Fibroblast of skin of right biceps (primary cell): ENCODE data around the gene USH2A.
A peak's percentile ranks its signal among the peaks of the same experiment; 100 is the strongest.

Source experiments
- DNase-seq: peaks from one replicate; pipeline ENCODE4 v3.0.0-alpha.2; 2013

USH2A gene

GRCh38 chr1:216114180-216114579 lies 309.1 kb downstream of the USH2A start:
- DNase-seq = no peak

- DNase-seq = peak; percentile 41
Observed at GRCh38 chr1:216113181-216113580, 310.1 kb downstream of the USH2A start.

DNA sequence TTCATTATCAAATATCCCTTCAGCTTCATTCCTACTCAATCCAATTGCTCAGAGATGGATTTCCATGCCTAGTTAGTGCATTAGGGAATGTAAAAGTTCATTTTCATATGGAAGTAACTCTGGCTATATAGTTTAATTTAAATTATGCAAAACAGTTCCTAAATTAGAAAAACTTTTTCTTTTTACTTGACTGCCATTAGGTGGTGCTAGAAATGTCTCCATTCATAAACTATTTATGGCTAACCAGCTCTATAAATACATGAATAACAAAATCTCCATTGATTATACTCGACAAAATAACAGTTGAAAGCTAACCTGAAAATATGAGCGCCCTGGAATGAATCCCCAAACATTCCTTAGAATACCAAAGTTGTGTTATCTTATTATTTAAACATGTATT lies 311.4 kb downstream of the USH2A start:
- peak; percentile 2 for DNase-seq

DNA sequence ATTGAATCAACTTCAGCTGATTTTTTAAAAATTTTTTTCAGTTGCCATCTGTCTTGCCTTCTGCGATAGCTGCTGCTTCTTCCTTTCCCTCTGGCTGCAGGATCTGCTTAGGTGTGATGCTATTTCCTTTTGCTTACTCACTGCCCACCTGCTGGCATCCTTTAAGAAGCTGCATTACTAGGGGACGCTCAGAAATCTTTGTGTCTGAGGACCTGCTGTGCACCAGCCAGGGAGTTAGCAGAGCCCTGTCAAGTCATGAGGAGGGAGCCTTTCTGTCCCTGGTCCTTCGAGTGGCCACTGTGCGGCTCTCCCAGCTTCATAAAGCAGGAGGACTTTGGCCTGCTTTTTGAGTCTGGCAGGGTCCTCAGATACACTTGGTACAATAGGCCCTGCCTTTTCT lies 327.8 kb downstream of the USH2A start:
- no peak for DNase-seq

GRCh38 chr1:216090556-216090955 lies 332.7 kb downstream of the USH2A start:
- no peak for DNase-seq

GRCh38 chr1:216086678-216087077 lies 336.6 kb downstream of the USH2A start:
- no peak for DNase-seq

DNA sequence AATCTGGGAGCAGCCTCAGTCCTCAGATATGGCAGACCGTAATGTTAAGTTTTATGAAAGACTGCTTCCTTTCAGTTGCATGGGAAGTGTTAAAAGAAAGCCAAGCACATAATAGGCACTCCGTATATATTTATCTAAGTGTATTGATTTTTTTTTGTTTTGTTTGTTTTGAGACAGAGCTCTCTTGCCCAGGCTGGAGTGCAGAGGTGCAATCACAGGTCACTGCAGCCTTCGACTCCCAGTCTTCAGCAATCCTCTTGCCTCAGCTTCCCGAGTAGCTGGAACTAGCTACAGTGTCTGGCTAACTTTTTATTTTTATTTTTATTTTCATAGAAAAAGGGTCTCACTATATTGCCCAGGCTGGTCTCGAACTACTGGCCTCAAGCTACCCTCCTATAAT lies 341.8 kb downstream of the USH2A start:
- no peak for DNase-seq

- DNase-seq = no peak
Observed at GRCh38 chr1:216076751-216077150, 346.5 kb downstream of the USH2A start.

- DNase-seq = peak; percentile 67
Observed at GRCh38 chr1:216075339-216075738, 347.9 kb downstream of the USH2A start.

GRCh38 chr1:216073793-216074595 lies 349.3 kb downstream of the USH2A start:
- DNase-seq = no peak

DNA sequence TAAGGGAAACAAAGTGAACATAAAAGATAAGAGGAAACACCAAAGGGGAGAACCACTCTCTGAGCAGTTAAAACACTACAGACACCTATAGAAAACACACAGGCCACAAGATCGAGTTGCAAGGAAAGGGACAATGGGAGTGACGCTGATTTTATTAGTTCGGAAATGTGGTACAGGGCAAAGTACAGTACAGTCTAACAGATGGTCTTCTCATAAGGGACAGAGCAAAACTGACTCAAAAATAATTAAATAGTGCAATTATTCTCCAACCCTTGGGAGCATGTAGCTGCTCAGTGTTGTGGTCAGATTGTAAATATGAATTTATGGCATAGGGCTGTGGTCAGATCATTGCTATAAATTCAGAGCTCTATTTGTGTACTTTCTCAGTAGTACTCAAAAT lies 352.0 kb downstream of the USH2A start:
- DNase-seq = no peak

DNA sequence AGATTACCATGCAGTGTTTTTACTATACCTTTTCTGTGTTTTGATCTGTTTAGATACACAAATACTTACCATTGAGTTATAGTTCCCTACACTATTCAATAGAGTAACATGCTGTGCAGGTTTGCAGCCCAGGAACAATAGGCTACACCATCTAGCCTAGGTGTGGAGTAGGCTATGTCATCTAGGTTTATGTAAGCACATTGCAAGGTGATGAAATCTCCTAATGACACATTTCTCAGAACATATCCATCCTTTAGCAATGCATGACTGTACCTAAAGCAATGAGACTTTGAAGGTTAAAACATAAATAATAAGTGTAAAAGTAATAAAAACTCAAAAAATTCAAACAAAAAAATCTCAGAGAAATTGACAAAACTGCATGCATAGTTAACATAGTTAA lies 358.6 kb downstream of the USH2A start:
- DNase-seq = peak; percentile 15

GRCh38 chr1:216057947-216058346 lies 365.3 kb downstream of the USH2A start:
- DNase-seq = no peak

- DNase-seq = no peak
Observed at GRCh38 chr1:216057063-216057462, 366.2 kb downstream of the USH2A start.

GRCh38 chr1:216055004-216055403 lies 368.2 kb downstream of the USH2A start:
- DNase-seq = no peak

GRCh38 chr1:216054600-216054999 lies 368.6 kb downstream of the USH2A start:
- no peak for DNase-seq

DNA sequence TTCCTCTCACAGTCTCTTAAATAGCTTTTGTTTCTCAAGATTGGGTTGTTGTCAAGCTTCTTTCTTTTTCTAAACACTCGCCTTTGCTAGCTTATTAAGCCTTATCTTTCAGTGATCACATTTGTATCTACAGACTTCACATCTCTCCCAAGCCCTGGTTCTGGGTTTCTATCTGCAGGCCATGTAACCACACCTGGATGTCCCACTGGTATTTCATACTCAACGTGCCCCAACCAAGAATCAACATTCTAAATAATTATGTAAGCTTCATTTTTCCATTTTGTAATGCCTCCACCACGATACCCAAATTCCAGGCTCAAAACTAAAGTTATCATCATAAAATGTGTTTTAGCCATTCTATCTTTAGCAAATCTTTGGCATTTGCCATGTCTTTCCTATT lies 372.2 kb downstream of the USH2A start:
- DNase-seq = no peak

GRCh38 chr1:216049741-216050430 lies 373.4 kb downstream of the USH2A start:
- no peak for DNase-seq

- DNase-seq = peak; percentile 29
Observed at GRCh38 chr1:216047811-216048572, 375.3 kb downstream of the USH2A start.

GRCh38 chr1:216046336-216046735 lies 376.9 kb downstream of the USH2A start:
- DNase-seq = peak; percentile 26

DNA sequence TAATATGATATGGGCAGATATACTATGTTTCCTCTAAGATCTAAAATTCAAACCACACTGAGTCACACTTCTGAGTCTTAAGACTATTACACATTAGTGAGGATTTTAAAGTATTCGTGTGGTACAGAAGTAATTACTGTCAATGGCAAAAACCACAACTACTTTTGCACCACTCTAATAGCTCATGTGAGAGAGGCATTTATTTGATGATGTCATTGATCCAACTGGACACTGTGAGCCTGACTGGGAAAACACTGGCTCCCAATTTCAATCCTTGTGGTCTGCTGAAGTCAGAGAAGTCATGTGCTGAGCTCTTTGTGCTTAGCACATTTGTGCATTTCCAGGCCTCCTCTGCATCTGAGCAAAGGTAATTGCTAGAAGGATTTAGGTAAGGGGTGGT lies 377.8 kb downstream of the USH2A start:
- DNase-seq = peak; percentile 97

DNA sequence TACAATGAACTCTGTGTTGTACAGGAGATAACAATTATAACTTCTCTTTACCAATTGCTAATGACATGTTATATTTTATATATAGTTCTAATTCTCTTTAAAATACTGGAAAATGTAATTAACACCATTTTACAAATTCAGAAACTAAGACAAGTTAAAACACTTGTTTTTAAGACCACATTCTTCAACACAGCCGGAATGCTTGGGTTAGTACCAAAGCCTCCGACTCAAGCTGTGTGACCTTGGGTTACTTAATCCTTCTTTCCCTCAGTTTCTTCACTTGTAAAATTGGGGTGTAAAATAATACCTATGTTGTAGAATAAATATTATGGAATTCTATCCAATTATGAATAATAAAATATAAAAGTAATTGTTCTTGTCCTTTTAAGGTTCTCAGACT lies 378.7 kb downstream of the USH2A start:
- peak; percentile 6 for DNase-seq

DNA sequence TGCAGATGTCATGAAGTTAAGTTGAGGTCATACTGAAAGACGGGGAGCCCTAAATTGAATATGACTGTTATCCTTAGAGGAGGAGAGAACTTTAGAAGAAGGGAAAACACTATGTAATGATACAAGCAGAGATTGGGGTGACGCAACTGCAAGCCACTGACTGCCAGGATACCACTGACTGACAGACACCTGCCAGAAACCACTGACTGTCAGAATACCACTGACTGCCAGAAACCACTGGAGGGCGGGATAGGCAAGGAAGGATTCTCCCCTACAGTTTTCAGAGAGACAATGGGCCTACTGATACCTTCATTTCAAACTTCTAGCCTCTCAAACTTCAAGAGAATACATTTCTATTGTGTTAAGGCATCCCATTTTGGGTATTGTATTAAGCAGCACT lies 388.7 kb downstream of the USH2A start:
- peak; percentile 21 for DNase-seq
